Testis (tissue), 2 donors: ENCODE data around the gene EIF2AK3.

Experiments used
- CTCF ChIP-seq, 3 experiments: fragments of 450-650 bp in 2 of 3; fragments of 200-600 bp in 1 of 3; sonication (generic) in 1 of 3; IDR thresholded peaks; one replicate each; pipeline ENCODE4 v1.5.1; 2016 to 2019; ENCODE audit warnings: antibody characterized with exemption in 3 of 3, mild to moderate bottlenecking in 2 of 3, moderate library complexity in 1 of 3
- POLR2A ChIP-seq: fragments of 450-650 bp; IDR thresholded peaks from one replicate; pipeline ENCODE4 v1.6.1; 2017; ENCODE audit warnings: antibody characterized with exemption, mild to moderate bottlenecking, moderate library complexity

GRCh38 chr2:88621432-88621831 lies 5.8 kb downstream of the EIF2AK3 start:
- TF ChIP-seq CTCF (IDR thresholded peaks at IDR 0.05) (no peak), POLR2A (no peak)
